Measurements from ENCODE around the gene RNFT2. TPM values are rescaled to one million over a fixed set of nuclear protein-coding genes. Genes with fewer than 3 reads are reported as not detected.

RNFT2 gene
- total RNA-seq, 1 donor from 2014 or later: 2.6 TPM

DNA sequence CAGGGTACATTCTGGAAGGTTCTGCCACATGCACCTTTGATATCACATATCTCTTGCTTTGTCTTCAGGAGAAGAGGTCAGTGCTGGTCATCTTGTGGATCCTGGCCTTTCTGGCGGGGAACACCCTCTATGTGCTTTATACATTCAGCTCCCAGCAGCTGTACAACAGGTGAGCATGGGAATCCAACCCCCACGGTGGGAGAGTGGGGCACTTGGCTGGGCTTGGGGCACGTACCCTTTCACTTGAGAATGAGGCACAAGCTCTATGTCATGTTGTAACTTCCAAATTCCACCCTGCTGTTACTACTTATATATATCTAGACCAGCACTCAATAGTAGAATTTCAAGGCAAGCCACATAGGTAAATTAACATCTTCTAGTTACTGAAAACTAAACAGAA lies 28.6 kb downstream of the RNFT2 start:
- DNase-seq (no peak), ATAC-seq (no peak)
- TF ChIP-seq, protein P1, sequence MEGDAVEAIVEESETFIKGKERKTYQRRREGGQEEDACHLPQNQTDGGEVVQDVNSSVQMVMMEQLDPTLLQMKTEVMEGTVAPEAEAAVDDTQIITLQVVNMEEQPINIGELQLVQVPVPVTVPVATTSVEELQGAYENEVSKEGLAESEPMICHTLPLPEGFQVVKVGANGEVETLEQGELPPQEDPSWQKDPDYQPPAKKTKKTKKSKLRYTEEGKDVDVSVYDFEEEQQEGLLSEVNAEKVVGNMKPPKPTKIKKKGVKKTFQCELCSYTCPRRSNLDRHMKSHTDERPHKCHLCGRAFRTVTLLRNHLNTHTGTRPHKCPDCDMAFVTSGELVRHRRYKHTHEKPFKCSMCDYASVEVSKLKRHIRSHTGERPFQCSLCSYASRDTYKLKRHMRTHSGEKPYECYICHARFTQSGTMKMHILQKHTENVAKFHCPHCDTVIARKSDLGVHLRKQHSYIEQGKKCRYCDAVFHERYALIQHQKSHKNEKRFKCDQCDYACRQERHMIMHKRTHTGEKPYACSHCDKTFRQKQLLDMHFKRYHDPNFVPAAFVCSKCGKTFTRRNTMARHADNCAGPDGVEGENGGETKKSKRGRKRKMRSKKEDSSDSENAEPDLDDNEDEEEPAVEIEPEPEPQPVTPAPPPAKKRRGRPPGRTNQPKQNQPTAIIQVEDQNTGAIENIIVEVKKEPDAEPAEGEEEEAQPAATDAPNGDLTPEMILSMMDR (IDR thresholded peaks at IDR 0.05): no peak
- Histone ChIP-seq H3K4me3 (no peak overlapping the region), H3K36me3 (no peaks in the 10 kb centered on the region), H3K9me3 (no peaks in the 10 kb centered on the region), H3K4me1 (no peaks in the 10 kb centered on the region), H3K27me3 (no peaks in the 10 kb centered on the region), H3K27ac (no peak overlapping the region)
- intact Hi-C loops (cut with DNase I): no loop called here

DNA sequence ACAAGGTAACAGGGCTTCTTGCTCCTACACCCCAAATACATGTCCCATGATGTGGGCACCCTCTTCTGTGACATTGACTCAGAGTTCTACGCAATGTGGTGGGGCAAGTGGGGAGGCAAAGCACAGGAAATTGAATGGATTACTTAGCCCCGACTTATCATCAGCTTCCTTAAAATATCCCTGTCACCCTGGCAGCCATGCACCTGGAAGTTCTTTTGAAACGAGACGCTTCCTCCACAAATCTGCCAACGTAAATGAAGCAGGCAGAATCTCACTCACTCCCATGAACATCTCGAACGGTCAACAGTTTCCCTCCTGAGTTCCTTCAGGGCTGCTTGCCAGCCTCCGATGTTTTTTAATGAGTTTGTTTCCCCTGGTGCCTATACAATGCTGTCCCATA lies 33.5 kb downstream of the RNFT2 start:
- Histone ChIP-seq H3K9me3 (no peaks in the 10 kb centered on the region), H3K36me3 (no peaks in the 10 kb centered on the region), H3K27ac (no peak overlapping the region), H3K27me3 (no peaks in the 10 kb centered on the region), H3K4me3 (no peak overlapping the region), H3K4me1 (no peaks in the 10 kb centered on the region)
- DNase-seq (no peak), ATAC-seq (no peak)
- TF ChIP-seq, protein P1 (IDR thresholded peaks at IDR 0.05): no peak
- intact Hi-C loops (cut with DNase I): no loop called here

DNA sequence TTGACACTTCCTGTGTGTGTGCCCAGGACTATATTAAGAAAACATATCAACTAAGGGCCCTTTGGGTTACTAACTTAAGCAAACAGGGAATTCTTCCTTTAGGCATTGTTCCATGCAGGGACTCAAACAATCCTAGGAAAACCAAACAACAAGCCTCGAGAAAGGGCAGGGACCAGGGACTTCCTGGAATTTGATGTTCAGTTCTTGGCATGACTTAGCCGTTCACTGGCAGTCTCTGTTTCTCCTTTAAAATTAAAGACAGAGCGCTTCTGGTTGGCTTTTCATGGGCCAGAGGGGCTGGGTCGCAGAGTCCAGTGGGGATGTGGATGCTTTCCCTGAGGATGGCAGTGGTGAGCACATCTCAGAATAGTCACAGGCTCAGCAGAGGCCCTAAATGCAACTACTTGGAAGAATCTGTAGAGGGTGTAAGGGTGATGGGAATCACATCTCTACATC lies 35.2 kb downstream of the RNFT2 start:
- ATAC-seq: no peak
- no peaks in the 10 kb centered on the region for H3K9me3 ChIP-seq
- H3K27ac ChIP-seq: no peak overlapping the region
- no peaks in the 10 kb centered on the region for H3K4me1 ChIP-seq
- DNase-seq: no peak
- H3K27me3 ChIP-seq: no peaks in the 10 kb centered on the region
- TF ChIP-seq, protein P1 (IDR thresholded peaks at IDR 0.05): no peak
- H3K4me3 ChIP-seq: no peak overlapping the region
- H3K36me3 ChIP-seq: no peaks in the 10 kb centered on the region
- intact Hi-C loops (cut with DNase I): no loop called here

DNA sequence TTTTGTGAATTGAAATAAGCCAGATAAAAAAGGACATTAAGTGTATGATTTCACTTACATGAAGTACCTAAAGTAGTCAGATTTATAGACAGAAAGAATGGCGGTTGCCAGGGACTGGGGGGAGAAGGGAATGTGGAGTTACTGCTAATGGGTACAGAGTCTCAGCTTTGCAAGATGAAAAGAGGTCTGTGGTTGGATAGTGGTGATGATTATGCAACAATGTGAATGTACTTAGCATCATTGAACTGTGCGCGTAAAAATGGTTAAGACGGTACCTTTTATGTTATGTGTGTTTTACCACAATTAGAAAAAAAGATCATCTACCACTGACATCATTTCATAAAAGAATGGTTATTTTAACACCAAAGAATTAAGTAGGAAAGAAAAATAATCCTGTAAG lies 35.9 kb downstream of the RNFT2 start:
- Histone ChIP-seq H3K4me3 (no peak overlapping the region), H3K9me3 (no peaks in the 10 kb centered on the region), H3K27me3 (no peaks in the 10 kb centered on the region), H3K27ac (no peak overlapping the region), H3K4me1 (no peaks in the 10 kb centered on the region), H3K36me3 (no peaks in the 10 kb centered on the region)
- intact Hi-C loops (cut with DNase I): no loop called here
- DNase-seq (no peak), ATAC-seq (no peak)
- TF ChIP-seq, protein P1 (IDR thresholded peaks at IDR 0.05): no peak

DNA sequence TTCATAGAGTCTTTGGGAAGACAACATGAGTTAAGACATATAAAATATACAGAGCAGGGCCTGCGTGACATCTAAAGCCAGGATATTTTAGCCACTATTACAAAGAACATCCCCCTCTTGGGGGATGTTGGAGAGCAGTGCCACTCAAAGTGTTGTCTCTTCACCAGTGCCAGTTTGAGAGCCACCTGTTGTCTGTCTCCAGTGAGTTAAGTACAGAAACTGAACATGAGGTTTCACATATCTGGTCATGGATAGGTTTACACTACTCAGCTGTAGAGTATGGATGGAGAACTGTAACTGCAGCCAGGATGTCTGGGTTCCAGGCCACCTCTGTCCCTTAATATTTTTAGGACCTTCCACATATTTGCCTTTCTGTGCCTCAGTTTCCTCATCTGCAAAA lies 39.1 kb downstream of the RNFT2 start:
- intact Hi-C loops (cut with DNase I): no loop called here
- no peaks in the 10 kb centered on the region for H3K27me3 ChIP-seq
- TF ChIP-seq, protein P1 (IDR thresholded peaks at IDR 0.05): no peak
- ATAC-seq: no peak
- DNase-seq: no peak
- H3K36me3 ChIP-seq: no peaks in the 10 kb centered on the region
- no peak overlapping the region for H3K27ac ChIP-seq
- H3K9me3 ChIP-seq: no peaks in the 10 kb centered on the region
- H3K4me1 ChIP-seq: no peaks in the 10 kb centered on the region
- H3K4me3 ChIP-seq: no peak overlapping the region

DNA sequence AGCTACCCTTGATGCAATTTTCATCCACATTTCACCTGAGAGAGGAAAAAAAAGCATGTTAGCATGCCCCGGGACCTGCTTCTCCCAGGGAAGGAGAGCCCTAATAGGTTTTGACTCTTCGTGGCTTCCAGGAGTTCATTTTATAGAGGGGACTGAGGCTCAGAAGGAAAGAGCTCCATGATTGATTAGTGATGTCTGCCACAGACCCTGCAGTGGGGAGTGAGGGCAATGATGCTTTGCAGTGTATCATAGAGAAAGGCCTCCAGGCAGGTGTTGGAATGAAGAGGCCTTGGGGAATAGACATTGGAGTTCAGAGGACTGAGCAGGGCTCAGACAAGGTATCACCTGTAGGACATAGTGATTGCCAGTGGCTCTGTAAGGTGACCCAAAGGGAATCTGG lies 41.5 kb downstream of the RNFT2 start:
- no peak overlapping the region for H3K27ac ChIP-seq
- DNase-seq (peak; percentile 2), ATAC-seq (no peak)
- no peaks in the 10 kb centered on the region for H3K36me3 ChIP-seq
- H3K4me1 ChIP-seq: no peaks in the 10 kb centered on the region
- H3K9me3 ChIP-seq: no peaks in the 10 kb centered on the region
- H3K4me3 ChIP-seq: no peak overlapping the region
- TF ChIP-seq, protein P1 (IDR thresholded peaks at IDR 0.05): no peak
- no peaks in the 10 kb centered on the region for H3K27me3 ChIP-seq
- intact Hi-C loops (cut with DNase I): no loop called here

All from upper lobe of right lung (tissue), 1 donor.